Measurements from ENCODE around the gene UST.

- no peak for TF ChIP-seq CTCF (conservative IDR thresholded peaks at IDR 0.05 in 1 of 2, IDR thresholded peaks at IDR 0.05 in 1 of 2; ENCODE audit: extremely low read depth in 1 of 2, insufficient read depth in 1 of 2, low read depth in 1 of 2, low read length in 2 of 2)
- TF ChIP-seq EZH2 (IDR thresholded peaks at IDR 0.05; ENCODE audit: borderline replicate concordance, low read length): no peak
These were observed 119.9 kb downstream of the UST start for GRCh38 chr6:148866657-148867268.

Data from mammary epithelial cell (primary cell).